HepG2 (cell line): ENCODE results near the gene GATM. TPM values are rescaled to one million over a fixed set of nuclear protein-coding genes. Genes with fewer than 3 reads are reported as not detected.

ENCODE experiments used
- AKAP8 ChIP-seq: sonication (generic); formaldehyde crosslinking; IDR thresholded peaks from 2 replicates; pipeline ENCODE4 v1.5.1; 2020; ENCODE audit warnings: mild to moderate bottlenecking, missing genetic modification reagents
- JUNB ChIP-seq: sonication (generic); formaldehyde crosslinking; IDR thresholded peaks from 2 replicates; pipeline ENCODE4 v1.8.0; 2022; ENCODE audit warnings: missing genetic modification reagents, mild to moderate bottlenecking, borderline replicate concordance
- KDM5B ChIP-seq: sonication (generic); formaldehyde crosslinking; IDR thresholded peaks from 2 replicates; pipeline ENCODE4 v1.4.0; 2020; ENCODE audit warnings: missing genetic modification reagents, mild to moderate bottlenecking, borderline replicate concordance
- KMT2A ChIP-seq: sonication (generic); formaldehyde crosslinking; IDR thresholded peaks from 2 replicates; pipeline ENCODE4 v1.4.0; 2020; ENCODE audit warnings: missing genetic modification reagents
- MAZ ChIP-seq, 2 experiments: sonication (generic) in 1 of 2; formaldehyde crosslinking in 1 of 2; IDR thresholded peaks; 2 replicates each; pipeline versions ENCODE4 v1.5.0 to v1.6.1; 2012 to 2020; ENCODE audit warnings: low read depth in 2 of 2, mild to moderate bottlenecking in 2 of 2, borderline replicate concordance in 1 of 2, improper control_type of control experiment in 1 of 2, low read length in 1 of 2, missing genetic modification reagents in 1 of 2, moderate library complexity in 1 of 2
- NFE2 ChIP-seq: sonication (generic); formaldehyde crosslinking; IDR thresholded peaks from 2 replicates; pipeline ENCODE4 v1.4.0; 2020; ENCODE audit warnings: missing genetic modification reagents
- SAP130 ChIP-seq: IDR thresholded peaks from 2 replicates; pipeline ENCODE4 v1.6.1; 2016; ENCODE audit warnings: low read depth
- SOX6 ChIP-seq, 2 experiments: fragments of 450-650 bp in 1 of 2; sonication (generic) in 1 of 2; formaldehyde crosslinking in 1 of 2; IDR thresholded peaks; 2 replicates each; pipeline versions ENCODE4 v1.4.0 to v1.6.1; 2017 to 2020; ENCODE audit warnings: antibody characterized with exemption in 1 of 2, mild to moderate bottlenecking in 1 of 2, missing genetic modification reagents in 1 of 2
- TAF1 ChIP-seq: sonication (generic); formaldehyde crosslinking; IDR thresholded peaks from 2 replicates; pipeline ENCODE4 v1.4.0; 2020; ENCODE audit warnings: missing genetic modification reagents
- TBP ChIP-seq: sonication (generic); formaldehyde crosslinking; IDR thresholded peaks from 2 replicates; pipeline ENCODE4 v1.5.0; 2020; ENCODE audit warnings: missing genetic modification reagents
- TGIF2 ChIP-seq: IDR thresholded peaks from 2 replicates; pipeline ENCODE4 v1.6.1; 2016; ENCODE audit warnings: control low read depth, missing compliant biosample characterization
- ZBTB1 ChIP-seq: sonication (generic); formaldehyde crosslinking; IDR thresholded peaks from 2 replicates; pipeline ENCODE4 v1.4.0; 2020; ENCODE audit warnings: missing genetic modification reagents, borderline replicate concordance
- ZFX ChIP-seq: sonication (generic); formaldehyde crosslinking; IDR thresholded peaks from 2 replicates; pipeline ENCODE4 v1.4.0; 2020; ENCODE audit warnings: mild to moderate bottlenecking, low read depth, missing genetic modification reagents, moderate library complexity
- ZNF556 ChIP-seq: sonication (generic); formaldehyde crosslinking; IDR thresholded peaks from 2 replicates; pipeline ENCODE4 v1.4.0; 2020; ENCODE audit warnings: mild to moderate bottlenecking, missing genetic modification reagents, borderline replicate concordance
- polyA plus RNA-seq, 8 experiments: library from polyadenylated mRNA; depleted of rRNA in 3 of 8; stranded (reverse) in 7 of 8; unstranded in 1 of 8; fragments of >200 nt; fragmentation: Illumina TruSeq in 4 of 8; extraction: Trizol in 4 of 8; gene quantifications; 2 replicates each; pipeline versions ENCODE4 v1.2.1 to v1.2.3, GENCODE V29; 2011 to 2016; ENCODE audit warnings: low read depth in 4 of 8, missing spikeins in 1 of 8, mixed read lengths in 1 of 8; ENCODE audit not compliant: insufficient read depth in 1 of 8
- total RNA-seq, 5 experiments: library from RNA; depleted of rRNA; stranded (reverse); fragments of >200 nt; fragmentation: Illumina TruSeq; extraction: Trizol; gene quantifications; 2 replicates each; pipeline ENCODE4 v1.2.3, GENCODE V29; 2016; ENCODE audit warnings: low read depth in 1 of 5
- TF ChIP-seq, protein P1 (sequence below): sonication (generic); formaldehyde crosslinking; IDR thresholded peaks from 2 replicates; pipeline ENCODE4 v1.4.0; 2020; ENCODE audit warnings: missing genetic modification reagents
- TF ChIP-seq, protein P2 (sequence below): sonication (generic); formaldehyde crosslinking; IDR thresholded peaks from 2 replicates; pipeline ENCODE4 v1.8.0; 2022; ENCODE audit warnings: low read depth, missing genetic modification reagents
- TF ChIP-seq, protein P3 (sequence below): sonication (generic); formaldehyde crosslinking; IDR thresholded peaks from 2 replicates; pipeline ENCODE4 v1.8.1; 2022; ENCODE audit warnings: mild to moderate bottlenecking, missing genetic modification reagents
- TF ChIP-seq, protein P4 (sequence below), 2 experiments: fragments of 450-650 bp in 1 of 2; sonication (generic) in 1 of 2; formaldehyde crosslinking; IDR thresholded peaks; 2 replicates each; pipeline versions ENCODE4 v1.5.0 to v1.8.0; 2020 to 2022; ENCODE audit warnings: mild to moderate bottlenecking in 1 of 2, missing genetic modification reagents in 1 of 2
- TF ChIP-seq, protein P5 (sequence below): IDR thresholded peaks from 2 replicates; pipeline ENCODE4 v1.6.1; 2016
- TF ChIP-seq, protein P6 (sequence below): sonication (generic); formaldehyde crosslinking; IDR thresholded peaks from 2 replicates; pipeline ENCODE4 v1.4.0; 2020; ENCODE audit warnings: mild to moderate bottlenecking, missing genetic modification reagents
- TF ChIP-seq, protein P7 (sequence below): sonication (generic); formaldehyde crosslinking; IDR thresholded peaks from 2 replicates; pipeline ENCODE4 v1.4.0; 2020; ENCODE audit warnings: mild to moderate bottlenecking, missing genetic modification reagents

GATM gene
- total and polyA plus RNA-seq, 2 of the 13 experiments (the other 11 are each of a cell fraction or from before 2014, with no cell fraction given), result 2.1 to 16.8 TPM

DNA sequence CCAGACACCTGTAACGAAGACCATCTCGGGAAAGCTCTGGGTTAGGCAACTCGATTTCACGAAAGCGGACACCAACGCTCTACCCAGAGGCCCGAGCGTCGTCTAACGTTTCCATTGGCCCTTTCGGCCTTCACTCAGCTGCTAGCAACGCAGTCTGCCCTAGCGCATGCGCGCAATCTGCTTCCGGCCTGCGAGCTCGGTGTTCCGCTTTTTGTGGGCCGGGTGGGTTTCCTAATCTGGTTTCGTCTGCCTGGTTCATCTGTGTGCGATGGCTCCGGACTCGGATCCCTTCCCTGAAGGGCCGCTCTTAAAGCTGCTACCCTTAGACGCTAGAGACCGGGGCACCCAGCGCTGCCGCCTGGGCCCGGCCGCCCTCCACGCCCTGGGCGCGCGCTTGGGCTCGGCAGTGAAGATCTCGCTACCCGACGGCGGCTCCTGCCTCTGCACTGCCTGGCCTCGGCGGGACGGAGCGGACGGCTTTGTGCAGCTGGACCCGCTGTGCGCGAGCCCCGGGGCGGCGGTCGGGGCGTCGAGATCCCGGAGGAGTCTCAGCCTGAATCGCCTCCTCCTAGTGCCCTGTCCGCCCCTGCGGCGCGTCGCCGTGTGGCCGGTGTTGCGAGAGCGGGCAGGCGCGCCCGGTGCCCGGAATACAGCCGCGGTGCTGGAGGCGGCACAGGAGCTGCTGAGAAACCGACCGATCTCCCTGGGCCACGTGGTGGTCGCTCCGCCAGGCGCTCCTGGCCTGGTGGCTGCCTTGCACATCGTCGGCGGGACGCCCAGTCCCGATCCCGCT lies 24.0 kb upstream of the GATM start (continued):
- TF ChIP-seq, protein P1, sequence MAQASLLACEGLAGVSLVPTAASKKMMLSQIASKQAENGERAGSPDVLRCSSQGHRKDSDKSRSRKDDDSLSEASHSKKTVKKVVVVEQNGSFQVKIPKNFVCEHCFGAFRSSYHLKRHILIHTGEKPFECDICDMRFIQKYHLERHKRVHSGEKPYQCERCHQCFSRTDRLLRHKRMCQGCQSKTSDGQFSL (CRISPR knock-in tag), result no peak
- no peak for TF ChIP-seq SOX6 (IDR thresholded peaks at IDR 0.05)
- TF ChIP-seq SOX6 (CRISPR knock-in tag; IDR thresholded peaks at IDR 0.05), result peak; percentile 71
- TF ChIP-seq SAP130 (CRISPR knock-in tag), result peak; percentile 89
- no peak for TF ChIP-seq MAZ (IDR thresholded peaks at IDR 0.05; ENCODE audit: borderline replicate concordance, low read depth, low read length)
- no peak; the same call in none of the 2 replicates for TF ChIP-seq MAZ (CRISPR knock-in tag; IDR thresholded peaks at IDR 0.05; ENCODE audit: low read depth)
- TF ChIP-seq, protein P2, sequence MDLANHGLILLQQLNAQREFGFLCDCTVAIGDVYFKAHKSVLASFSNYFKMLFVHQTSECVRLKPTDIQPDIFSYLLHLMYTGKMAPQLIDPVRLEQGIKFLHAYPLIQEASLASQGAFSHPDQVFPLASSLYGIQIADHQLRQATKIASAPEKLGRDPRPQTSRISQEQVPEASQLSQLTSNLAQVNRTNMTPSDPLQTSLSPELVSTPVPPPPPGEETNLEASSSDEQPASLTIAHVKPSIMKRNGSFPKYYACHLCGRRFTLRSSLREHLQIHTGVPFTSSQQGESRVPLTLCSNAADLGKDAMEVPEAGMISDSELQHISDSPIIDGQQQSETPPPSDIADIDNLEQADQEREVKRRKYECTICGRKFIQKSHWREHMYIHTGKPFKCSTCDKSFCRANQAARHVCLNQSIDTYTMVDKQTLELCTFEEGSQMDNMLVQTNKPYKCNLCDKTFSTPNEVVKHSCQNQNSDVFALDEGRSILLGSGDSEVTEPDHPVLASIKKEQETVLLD (CRISPR knock-in tag), result no peak
- no peak for TF ChIP-seq NFE2 (CRISPR knock-in tag)
- TF ChIP-seq, protein P3, sequence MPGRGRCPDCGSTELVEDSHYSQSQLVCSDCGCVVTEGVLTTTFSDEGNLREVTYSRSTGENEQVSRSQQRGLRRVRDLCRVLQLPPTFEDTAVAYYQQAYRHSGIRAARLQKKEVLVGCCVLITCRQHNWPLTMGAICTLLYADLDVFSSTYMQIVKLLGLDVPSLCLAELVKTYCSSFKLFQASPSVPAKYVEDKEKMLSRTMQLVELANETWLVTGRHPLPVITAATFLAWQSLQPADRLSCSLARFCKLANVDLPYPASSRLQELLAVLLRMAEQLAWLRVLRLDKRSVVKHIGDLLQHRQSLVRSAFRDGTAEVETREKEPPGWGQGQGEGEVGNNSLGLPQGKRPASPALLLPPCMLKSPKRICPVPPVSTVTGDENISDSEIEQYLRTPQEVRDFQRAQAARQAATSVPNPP (CRISPR knock-in tag), result peak; percentile 81; the same call in 1 of the 2 replicates
- TF ChIP-seq KMT2A, result peak; percentile 100
- no peak for TF ChIP-seq JUNB
- TF ChIP-seq, protein P4, sequence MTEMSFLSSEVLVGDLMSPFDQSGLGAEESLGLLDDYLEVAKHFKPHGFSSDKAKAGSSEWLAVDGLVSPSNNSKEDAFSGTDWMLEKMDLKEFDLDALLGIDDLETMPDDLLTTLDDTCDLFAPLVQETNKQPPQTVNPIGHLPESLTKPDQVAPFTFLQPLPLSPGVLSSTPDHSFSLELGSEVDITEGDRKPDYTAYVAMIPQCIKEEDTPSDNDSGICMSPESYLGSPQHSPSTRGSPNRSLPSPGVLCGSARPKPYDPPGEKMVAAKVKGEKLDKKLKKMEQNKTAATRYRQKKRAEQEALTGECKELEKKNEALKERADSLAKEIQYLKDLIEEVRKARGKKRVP (CRISPR knock-in tag; IDR thresholded peaks at IDR 0.05), result 0 out of 4 replicates have a peak, but pooled peaks of 1 of the 2 experiments have one; percentile 26
- TF ChIP-seq ZBTB1, result no peak
- TF ChIP-seq, protein P5, sequence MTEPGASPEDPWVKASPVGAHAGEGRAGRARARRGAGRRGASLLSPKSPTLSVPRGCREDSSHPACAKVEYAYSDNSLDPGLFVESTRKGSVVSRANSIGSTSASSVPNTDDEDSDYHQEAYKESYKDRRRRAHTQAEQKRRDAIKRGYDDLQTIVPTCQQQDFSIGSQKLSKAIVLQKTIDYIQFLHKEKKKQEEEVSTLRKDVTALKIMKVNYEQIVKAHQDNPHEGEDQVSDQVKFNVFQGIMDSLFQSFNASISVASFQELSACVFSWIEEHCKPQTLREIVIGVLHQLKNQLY (CRISPR knock-in tag), result peak; percentile 23; the same call in 1 of the 2 replicates
- no peak for TF ChIP-seq ZNF556 (CRISPR knock-in tag)
- peak; percentile 71; the same call in 1 of the 2 replicates for TF ChIP-seq TGIF2
- TF ChIP-seq, protein P6, sequence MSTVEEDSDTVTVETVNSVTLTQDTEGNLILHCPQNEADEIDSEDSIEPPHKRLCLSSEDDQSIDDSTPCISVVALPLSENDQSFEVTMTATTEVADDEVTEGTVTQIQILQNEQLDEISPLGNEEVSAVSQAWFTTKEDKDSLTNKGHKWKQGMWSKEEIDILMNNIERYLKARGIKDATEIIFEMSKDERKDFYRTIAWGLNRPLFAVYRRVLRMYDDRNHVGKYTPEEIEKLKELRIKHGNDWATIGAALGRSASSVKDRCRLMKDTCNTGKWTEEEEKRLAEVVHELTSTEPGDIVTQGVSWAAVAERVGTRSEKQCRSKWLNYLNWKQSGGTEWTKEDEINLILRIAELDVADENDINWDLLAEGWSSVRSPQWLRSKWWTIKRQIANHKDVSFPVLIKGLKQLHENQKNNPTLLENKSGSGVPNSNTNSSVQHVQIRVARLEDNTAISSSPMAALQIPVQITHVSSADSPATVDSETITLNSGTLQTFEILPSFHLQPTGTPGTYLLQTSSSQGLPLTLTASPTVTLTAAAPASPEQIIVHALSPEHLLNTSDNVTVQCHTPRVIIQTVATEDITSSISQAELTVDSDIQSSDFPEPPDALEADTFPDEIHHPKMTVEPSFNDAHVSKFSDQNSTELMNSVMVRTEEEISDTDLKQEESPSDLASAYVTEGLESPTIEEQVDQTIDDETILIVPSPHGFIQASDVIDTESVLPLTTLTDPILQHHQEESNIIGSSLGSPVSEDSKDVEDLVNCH (CRISPR knock-in tag), result 0 out of 2 replicates have a peak, but pooled peaks have one; percentile 59
- 0 out of 2 replicates have a peak, but pooled peaks have one; percentile 52 for TF ChIP-seq AKAP8 (CRISPR knock-in tag)
- peak; percentile 87 for TF ChIP-seq ZFX (CRISPR knock-in tag)
- TF ChIP-seq, protein P7, sequence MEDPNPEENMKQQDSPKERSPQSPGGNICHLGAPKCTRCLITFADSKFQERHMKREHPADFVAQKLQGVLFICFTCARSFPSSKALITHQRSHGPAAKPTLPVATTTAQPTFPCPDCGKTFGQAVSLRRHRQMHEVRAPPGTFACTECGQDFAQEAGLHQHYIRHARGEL, result no peak
- TF ChIP-seq TBP (CRISPR knock-in tag), result no peak
- peak; percentile 94 for TF ChIP-seq TAF1 (CRISPR knock-in tag)
- peak; percentile 85 for TF ChIP-seq KDM5B (CRISPR knock-in tag)
